AG08395 (cell line): ENCODE measurements around the gene BAG1.

ENCODE experiments used
- DNase-seq: peaks from one replicate; pipeline ENCODE4 v3.0.0; 2012; ENCODE audit warnings: mixed read lengths, low spot score

BAG1 gene

DNA sequence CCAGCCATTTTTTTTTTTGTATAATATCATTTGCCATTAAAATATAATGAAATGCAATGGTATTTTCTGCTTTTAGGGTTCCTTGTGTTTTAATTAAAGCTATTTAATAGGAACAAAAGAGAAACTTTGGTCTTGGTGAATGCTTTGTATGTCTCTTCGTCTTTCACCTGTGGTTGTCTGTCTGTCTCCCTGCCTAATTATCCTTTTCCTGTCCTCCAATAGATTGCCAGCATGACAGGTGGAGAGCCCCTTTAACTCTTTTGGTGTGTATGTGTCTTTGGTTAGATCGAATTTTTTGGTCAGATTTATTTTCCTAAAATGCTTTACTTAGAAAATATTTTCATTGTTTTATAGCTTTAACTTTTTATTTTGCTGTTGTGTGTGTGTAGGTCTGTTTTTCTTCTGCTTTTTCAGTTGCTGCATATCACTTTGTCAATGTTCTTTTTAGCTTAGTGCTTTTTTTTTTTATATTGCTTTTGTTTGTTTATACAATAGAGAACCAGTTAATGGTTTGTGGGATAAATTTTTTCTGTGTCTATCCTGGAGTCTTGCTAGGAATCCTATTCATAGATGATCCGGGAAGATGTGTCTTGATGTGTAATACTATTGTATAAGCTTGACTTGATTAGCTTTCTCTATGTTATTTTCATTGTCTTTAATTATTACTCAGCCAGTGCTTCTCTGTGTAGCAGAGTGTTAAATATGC, 8.9 kb upstream of the BAG1 start:
- no peak for DNase-seq

DNA sequence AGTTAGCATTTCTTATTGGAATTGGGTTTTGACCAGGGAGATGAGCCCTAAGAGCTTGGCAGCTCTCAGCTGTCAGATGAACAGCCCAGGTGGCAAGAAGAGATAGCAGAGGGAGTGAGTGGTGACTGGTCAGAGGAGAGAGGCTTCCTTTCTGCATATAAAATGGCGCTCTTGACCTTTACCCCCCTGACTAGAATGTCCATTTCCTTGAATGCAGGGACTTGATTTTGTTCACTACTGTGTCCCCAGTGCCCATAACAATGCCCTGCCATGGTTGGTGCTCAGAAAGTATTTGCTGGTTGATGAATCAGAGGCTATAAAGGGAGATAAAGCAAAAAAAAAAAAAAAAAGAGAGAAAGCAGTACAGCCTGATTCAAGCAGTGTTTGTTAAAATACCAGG, 7.6 kb upstream of the BAG1 start:
- no peak for DNase-seq

GRCh38 chr9:33270146-33270545, 5.6 kb upstream of the BAG1 start:
- no peak for DNase-seq

GRCh38 chr9:33267151-33267767, 2.8 kb upstream of the BAG1 start:
- DNase-seq = no peak

- no peak for DNase-seq
Measured at GRCh38 chr9:33265211-33265865, 830 bp upstream of the BAG1 start.

- peak; percentile 12 for DNase-seq
Measured at GRCh38 chr9:33264003-33264472, 470 bp downstream of the BAG1 start.

DNA sequence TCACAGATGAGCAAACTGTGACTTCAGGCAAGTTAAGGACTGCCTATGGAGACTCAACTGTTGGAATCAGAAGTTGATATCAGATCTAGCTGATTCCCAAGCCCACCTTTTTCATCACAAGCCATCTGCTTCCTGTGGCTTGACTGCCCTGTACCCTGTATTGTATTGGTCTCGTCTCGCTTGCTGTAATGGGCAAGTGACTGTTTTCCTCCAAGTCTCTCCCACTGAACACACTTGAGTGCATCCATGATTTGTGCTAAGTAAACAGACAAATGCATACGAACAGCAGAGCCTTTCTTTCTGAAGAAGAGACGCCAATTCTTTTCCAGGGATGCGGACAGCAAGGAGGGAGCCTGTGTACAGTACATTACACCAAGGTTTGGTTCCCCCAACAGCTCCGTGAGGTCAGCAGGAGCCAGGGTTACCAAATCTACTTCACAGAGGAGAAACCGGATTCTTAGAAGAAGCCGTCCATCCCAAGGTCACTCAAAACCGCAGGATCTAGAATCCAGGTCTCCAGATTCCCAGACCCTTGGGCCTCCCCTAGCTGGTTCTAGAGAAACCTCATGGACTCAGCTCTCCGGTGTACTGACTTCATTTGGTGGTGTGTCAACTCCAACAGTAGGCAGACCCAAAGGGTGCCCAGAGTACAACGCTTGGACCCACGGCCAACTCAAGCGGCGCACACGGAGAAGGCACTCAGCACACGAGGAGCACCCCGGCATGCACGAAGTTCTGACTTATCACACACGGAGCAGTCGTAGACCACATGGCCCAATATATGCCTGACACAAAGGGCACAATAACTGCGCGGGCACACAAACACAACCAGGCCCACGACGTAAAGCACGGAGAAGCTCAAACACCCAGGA, 1.1 kb downstream of the BAG1 start:
- DNase-seq = peak; percentile 25

DNA sequence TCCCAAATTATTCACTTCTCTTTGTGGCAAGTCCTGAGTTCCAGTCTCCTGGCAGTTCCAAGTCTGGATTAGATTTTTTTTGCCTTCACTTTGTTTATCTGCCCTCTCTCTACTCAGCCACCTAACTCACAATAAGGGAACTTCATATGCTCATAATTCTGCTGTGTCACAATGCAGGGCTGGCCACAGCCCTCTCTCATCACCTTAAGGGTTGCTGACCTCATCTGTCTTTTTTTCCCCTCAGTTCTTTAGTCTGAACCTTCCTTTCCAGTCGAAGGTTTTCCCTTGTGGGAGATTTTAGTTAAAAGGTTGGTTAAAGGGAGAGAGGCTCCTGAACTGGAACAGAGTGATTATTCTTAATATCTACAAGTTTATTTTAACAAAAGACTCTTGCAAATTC, 4.1 kb downstream of the BAG1 start:
- DNase-seq = no peak

DNA sequence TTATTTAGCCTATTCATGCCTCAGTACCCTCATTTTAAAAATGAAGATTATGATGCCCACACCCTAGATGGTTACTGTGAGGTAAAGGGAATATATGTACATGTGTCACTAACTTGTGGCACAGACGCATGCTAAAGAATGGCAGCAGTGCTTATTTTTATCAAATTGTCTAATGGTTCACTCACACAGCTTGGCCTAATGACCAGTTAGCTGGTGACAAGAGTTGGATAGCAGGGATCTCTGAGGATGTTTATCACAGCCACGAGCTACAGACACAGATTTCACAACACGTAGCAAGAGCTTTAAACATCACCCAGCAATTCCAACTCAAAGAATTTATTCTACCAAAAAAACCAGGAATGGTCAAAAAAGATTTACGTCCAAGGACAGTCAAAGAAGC, 7.2 kb downstream of the BAG1 start:
- no peak for DNase-seq

- DNase-seq = no peak
Measured at GRCh38 chr9:33256236-33256635, 8.3 kb downstream of the BAG1 start.

DNA sequence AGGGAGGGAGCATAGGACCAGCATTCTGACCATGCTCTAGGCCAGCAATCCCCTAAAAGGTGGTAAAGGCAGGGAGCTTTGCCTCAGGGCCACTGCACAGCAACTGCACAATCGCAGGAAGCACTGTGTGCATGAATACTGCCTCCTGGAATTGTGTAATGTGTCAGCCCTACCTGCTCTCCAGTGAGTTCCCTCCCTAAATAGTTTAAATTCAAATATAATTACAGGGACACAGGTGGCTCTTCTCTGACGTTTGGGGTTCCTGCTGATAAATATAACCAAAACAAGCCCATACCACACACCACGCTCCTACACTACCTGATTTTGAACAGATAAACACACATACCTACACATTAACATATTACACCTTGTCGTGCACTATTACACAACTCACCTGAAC, 9.0 kb downstream of the BAG1 start:
- DNase-seq = no peak

DNA sequence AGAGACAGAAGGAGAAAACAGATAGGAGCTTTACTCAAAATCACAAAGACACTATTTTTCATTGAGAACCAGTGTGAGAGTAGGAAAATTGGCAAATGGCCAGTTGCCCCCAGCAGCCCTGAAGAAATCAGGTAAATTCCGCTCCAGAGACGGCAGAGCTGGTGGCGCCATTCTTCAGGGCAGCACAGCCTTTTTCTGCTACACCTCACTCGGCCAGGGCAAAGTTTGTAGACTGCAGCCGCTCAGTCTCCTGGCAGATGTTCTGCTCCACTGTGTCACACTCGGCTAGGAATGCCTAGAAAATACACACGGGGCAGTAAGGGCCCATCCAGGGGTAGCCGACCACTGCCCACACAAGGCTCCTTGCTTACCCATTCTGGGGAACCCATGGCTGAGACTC, 9.5 kb downstream of the BAG1 start:
- no peak for DNase-seq

GRCh38 chr9:33254211-33254610, 10.3 kb downstream of the BAG1 start:
- no peak for DNase-seq

- DNase-seq = peak; percentile 89
Measured at GRCh38 chr9:33250458-33250995, 14.0 kb downstream of the BAG1 start.

GRCh38 chr9:33249983-33250382, 14.5 kb downstream of the BAG1 start:
- no peak for DNase-seq

GRCh38 chr9:33249087-33249658, 15.3 kb downstream of the BAG1 start:
- DNase-seq = no peak

DNA sequence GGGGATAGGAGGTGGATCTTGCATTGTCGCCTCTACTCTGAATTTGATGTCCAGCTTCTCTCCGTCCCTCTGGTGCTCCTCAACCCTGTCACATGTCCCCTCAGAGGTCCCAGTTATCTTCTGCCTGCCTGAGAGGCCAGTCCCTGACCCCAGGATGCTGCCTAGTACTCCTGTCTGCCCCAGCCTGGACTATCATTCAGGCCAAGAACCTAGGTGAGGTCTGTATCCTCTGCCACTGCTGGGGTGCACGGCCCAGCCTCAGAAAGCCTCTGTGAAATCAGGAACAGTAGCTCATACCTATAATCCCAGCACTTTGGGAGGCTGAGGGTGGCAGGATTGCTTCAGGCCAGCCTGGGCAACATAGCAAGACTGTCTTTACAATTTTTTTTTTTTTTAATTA, 15.9 kb downstream of the BAG1 start:
- no peak for DNase-seq

GRCh38 chr9:33246269-33246860, 18.1 kb downstream of the BAG1 start:
- DNase-seq = no peak

GRCh38 chr9:33245341-33245740, 19.2 kb downstream of the BAG1 start:
- DNase-seq = no peak

GRCh38 chr9:33244137-33244784, 20.2 kb downstream of the BAG1 start:
- DNase-seq = no peak

GRCh38 chr9:33242609-33243134, 21.8 kb downstream of the BAG1 start:
- DNase-seq = no peak
